Uterus (tissue), 2 donors: ENCODE measurements around the gene CACNG5.

Experiments used
- POLR2A ChIP-seq, 2 donors: fragments of 450-650 bp; IDR thresholded peaks; one replicate each; pipeline ENCODE4 v1.6.1; 2016; ENCODE audit warnings: antibody characterized with exemption in 2 of 2, mild to moderate bottlenecking in 1 of 2, moderate library complexity in 1 of 2
- TF ChIP-seq, protein P1 (sequence below), 4 experiments: fragments of 200-600 bp in 2 of 4; fragments of 450-650 bp in 2 of 4; sonication (generic) in 2 of 4; IDR thresholded peaks; one replicate each; pipeline ENCODE4 v1.5.1; 2016 to 2019; ENCODE audit warnings: antibody characterized with exemption in 4 of 4, mild to moderate bottlenecking in 2 of 4, moderate library complexity in 1 of 4

DNA sequence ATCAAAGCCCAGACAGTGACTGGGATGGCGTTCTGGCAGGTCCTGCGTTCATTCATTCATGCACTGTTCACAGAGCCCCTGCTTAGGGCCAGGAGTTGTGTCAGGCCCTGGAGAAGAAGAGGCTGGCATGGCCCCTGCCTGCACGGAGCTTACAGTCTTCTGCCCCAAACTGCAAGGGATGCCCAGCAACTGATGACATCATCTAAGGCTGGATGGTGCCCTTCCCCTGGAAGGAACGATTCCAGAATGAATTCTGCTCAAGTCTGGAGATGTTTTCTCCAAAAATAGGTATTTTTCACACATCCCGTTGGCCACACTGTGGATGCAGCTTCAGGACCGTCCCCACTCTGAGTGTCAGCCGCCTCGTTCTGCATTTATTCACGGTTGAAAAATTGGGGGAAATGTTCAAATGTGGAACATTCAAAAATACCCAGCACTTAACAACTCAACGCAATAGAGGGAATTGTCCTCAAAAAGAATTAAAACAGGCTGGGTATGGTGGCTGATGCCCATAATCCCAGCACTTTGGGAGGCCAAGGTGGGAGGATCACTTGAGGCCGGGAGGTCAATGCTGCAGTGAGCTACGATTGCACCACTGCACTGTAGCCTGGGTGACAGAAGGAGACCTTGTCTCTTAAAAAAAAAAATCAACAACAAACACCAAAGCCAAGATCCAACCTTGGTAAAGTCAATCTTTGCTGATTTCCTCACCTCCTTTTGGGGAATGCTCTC, 23.8 kb upstream of the CACNG5 start:
- TF ChIP-seq, protein P1, sequence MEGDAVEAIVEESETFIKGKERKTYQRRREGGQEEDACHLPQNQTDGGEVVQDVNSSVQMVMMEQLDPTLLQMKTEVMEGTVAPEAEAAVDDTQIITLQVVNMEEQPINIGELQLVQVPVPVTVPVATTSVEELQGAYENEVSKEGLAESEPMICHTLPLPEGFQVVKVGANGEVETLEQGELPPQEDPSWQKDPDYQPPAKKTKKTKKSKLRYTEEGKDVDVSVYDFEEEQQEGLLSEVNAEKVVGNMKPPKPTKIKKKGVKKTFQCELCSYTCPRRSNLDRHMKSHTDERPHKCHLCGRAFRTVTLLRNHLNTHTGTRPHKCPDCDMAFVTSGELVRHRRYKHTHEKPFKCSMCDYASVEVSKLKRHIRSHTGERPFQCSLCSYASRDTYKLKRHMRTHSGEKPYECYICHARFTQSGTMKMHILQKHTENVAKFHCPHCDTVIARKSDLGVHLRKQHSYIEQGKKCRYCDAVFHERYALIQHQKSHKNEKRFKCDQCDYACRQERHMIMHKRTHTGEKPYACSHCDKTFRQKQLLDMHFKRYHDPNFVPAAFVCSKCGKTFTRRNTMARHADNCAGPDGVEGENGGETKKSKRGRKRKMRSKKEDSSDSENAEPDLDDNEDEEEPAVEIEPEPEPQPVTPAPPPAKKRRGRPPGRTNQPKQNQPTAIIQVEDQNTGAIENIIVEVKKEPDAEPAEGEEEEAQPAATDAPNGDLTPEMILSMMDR (IDR thresholded peaks at IDR 0.05): no peak
- TF ChIP-seq POLR2A (IDR thresholded peaks at IDR 0.05): no peak
